Fibroblast of peridontal ligament (primary cell): Measurements from ENCODE around the gene MFSD6.
"Not testable (repeated sequence)": the region's sequence is repeated elsewhere in the genome, so short reads cannot be mapped to it uniquely, and the experiment has no call there.

ENCODE experiments used
- DNase-seq: peaks from one replicate; pipeline ENCODE4 v3.0.0-alpha.2; 2010; ENCODE audit errors: extremely low read depth

Gene MFSD6

GRCh38 chr2:190465060-190465459 is 56.9 kb downstream of the MFSD6 start:
- DNase-seq: no peak

DNA sequence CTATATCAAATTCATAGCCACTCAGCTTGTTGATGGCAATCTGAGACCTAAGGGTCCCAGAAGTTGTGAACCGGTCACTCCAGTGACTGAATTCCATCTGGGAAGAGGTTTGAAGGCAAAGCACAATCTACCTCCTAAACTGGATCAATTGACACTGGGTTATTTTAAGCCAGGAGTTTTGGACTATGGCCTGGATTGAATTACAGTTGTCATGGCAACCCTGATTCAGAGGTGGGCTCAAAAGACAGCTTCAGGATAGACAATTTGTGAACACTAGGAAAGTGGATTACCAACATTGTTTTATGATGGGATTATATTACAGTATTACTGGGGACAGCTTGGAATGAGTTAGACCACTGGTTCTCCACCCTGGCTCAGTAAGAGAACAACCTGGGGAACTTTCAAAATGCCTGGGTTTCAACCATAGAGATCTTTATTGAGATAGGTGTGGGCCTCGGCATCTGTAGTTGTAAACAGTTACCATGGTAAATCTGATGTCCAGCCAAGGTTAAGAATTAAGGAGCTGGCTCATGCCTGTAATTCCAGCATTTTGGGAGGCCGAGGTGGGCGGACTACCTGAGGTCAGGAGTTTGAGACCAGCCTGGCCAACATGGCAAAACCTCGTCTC is 58.8 kb downstream of the MFSD6 start:
- DNase-seq: peak; percentile 49

DNA sequence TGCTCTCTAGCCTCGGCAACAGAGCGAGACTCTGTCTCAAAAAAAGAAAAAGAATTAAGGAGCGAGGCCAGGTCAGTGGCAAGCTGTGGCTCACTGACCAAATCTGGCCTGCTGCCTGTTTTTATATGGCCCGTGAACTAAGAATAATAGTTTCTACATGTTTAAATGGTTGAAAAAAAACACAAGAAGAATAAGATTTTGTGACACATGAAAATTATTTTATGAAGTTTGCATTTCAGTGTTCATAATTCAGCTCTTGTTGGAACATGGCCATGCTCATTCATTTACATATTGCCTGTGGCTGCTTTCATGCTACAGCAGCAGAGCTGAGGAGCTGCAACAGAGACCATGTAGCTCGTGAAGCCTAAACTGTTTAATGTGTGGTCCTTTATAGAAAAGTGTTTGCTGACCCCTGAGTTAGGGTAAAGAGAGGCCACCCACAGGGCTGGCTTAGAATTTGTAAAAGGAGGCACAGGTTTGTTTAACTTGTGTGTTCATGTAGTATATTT is 59.5 kb downstream of the MFSD6 start:
- DNase-seq: peak; percentile 63

- DNase-seq: not testable (repeated sequence)
These were observed 60.2 kb downstream of the MFSD6 start for GRCh38 chr2:190468354-190468753.

DNA sequence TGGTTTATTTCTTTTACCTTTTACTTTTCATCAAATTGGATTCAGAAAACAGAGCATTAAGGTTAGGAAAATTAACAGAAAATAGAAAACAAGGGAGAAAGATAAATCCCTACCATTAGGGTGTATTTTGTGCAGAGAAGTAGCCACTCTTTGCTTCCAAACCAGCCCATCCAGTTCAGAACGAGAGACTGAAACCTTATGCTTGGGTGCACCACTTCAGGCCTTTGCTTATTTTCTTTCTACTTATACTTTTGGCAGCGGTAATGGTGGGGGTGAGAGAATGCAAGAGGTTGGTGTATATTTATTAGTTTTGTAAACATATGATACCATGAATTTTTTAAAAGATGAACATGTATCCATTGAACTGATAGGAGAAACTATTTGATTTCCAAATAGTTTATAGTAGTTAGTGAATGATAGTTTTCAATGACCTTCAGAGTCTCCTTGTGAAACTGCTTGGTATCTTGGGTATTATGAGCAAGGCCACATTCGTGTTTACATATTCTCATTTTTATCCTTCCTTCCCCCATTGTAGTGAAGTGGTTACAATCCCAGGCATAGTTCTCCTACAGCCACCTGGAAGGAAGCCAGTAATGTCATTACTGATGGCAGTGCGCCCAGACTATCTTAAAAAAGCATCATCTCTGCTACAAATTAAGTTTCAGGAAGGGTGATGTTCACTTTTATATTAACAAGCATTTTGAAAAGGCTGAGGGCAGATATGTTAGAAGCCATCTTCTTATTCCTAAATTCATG is 60.8 kb downstream of the MFSD6 start:
- peak; percentile 100 for DNase-seq

DNA sequence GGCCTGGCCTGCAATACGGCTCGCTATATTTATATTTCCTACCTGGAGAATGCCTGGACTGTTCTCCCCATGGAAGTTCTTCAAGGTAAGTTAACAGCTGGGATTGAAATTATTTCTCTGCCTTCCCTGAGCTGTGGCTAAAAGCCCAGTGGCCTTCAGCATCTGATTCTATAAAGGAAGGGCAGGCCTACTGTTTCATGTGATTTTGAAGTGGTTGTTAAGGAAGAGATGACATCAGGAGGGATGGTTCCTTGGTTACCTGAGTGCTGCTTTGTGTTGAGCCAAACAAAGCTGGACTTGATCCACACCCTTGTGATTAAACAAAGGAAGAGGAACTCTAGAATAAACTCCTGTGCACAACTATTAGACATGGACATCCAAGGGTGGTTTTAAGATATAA is 61.6 kb downstream of the MFSD6 start:
- peak; percentile 60 for DNase-seq

- DNase-seq: no peak
These were observed 62.2 kb downstream of the MFSD6 start for GRCh38 chr2:190470256-190470826.

DNA sequence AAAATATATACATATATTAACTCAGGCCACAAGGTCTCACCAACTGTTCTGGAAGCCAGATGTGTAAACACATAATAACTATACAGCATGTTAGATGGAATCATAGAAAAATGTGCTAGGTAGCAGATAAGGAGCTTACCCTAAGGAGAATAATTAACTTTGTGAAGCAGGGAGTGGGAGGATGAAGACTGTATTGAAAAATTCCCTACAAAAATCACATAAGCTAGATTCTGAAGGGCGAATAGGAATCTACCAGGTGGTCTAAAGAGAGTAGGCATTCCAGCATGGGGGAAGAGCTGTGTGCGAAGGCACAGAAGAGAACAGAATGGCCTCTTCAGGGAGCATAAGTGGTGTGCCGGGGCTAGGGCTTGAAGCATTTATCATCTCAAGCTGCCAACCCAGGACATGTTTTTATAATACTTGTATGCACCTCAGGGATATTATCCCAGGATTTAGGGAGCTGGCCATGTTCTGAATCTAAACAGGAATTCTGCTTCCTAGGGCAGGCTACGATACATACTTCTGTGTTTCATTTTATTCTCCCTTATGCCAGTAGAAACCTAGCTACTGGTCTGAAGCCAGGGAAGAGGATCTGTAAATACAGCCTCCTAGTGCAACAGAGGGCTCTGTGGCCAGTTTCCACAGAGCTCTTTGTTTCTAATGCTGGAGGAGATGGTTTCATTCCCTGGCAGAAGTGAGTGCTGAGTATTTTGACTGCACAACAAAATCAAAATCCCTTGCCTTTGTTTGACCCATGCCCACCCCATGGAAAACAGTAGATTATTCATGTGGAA is 69.7 kb downstream of the MFSD6 start:
- DNase-seq: peak; percentile 70

GRCh38 chr2:190478572-190479195 is 70.5 kb downstream of the MFSD6 start:
- no peak for DNase-seq

DNA sequence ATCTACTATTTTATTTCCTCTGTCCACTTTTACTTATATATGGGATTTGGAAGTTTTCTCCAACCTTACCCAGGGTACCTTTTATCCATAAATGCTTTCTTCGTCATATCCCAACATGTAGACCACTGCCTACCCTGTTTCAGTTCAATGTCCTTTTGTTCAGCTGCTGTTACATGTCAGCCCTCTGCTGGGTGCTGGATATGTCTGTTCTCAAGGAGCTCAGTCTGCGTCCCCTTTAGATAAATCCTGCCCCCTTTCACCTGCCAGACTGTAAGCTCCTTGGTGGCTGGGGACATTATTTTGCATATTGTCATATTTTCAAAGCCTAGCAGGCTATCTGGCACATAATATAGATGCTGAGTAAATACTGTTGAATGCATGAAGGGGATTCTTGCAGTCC is 73.2 kb downstream of the MFSD6 start:
- DNase-seq: no peak

GRCh38 chr2:190482451-190482850 is 74.3 kb downstream of the MFSD6 start:
- DNase-seq: peak; percentile 71

DNA sequence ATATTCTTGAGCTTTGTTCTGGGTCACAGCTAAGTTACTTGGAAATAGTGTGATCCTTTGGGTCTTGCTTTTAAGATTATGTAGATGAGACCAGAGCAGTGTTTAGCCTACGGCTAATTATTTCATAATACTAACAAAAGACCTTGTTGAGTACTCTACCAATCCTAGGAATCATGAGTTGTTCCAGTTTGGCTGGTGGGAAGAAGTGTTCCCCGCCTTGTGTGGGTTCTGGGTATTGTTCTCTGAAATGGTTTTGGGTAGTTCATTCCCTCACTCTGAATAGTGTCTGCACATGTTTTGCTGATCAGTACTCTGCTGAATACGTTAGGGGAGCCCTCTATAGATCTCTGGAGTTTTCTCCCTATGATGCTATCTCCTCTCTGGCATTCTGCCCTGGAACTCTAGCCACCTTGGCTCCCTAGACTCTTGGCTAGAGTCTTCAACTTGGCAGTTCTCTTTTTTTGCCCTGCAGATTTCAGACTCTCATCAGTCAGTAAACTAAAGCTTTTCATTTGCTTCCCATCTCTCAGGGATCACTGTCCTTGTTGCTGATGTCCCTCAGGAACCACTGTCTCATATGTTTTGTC is 78.0 kb downstream of the MFSD6 start:
- DNase-seq: no peak

GRCh38 chr2:190488516-190489233 is 80.5 kb downstream of the MFSD6 start:
- DNase-seq: no peak

GRCh38 chr2:190489475-190489874 is 81.3 kb downstream of the MFSD6 start:
- DNase-seq: no peak

DNA sequence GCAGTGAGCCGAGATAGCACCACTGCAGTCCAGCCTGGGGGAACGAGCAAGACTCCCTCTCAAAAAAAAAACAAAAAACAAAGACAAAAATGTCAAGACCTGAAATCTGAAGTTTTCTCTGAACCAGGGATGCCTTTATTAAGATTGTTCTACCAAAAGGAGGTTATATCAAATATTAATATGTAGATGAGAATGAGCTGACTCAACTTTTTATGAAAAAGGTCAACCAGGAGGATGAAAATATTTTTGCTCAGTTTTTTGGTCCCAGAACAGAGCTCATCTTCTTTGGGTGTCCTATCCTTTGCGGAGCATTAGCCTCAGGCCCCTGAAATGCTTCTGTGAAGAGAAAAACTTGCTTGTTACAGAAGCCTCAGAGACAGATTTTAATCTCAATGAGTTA is 82.3 kb downstream of the MFSD6 start:
- DNase-seq: no peak

DNA sequence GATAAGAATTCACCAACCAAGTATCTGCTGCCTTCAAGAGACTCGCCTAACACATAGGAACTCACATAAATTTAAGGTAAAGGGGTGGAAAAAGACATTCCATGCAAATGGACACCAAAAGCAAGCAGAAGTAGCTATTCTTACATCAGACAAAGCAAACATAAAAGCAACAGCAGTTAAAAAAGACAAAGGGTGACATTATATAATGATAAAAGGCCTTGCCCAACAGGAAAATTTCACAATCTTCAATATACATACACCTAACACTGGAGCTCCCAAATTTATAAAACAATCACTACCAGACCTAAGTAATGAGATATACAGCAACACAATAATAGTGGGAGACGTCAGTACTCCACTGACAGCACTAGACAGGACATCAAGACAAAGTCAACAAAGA is 84.9 kb downstream of the MFSD6 start:
- DNase-seq: no peak

GRCh38 chr2:190494600-190495227 is 86.6 kb downstream of the MFSD6 start:
- not testable (repeated sequence) for DNase-seq

DNA sequence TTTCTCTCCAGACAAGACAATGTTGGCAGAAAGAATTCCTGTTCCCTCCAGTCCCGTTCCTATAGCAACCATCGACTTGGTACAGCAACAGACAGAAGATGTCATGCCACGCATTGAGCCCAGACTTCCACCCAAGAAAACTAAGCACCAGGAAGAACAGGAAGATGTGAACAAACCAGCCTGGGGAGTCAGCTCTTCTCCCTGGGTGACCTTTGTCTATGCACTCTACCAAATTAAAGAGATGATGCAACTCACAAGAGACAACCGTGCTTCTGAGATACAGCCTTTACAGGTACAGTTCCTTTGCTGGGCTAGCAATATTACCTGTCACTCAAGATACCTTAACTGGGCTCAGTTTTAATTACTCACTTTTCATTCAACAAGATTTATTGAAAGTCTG is 89.3 kb downstream of the MFSD6 start:
- no peak for DNase-seq

- no peak for DNase-seq
These were observed 91.1 kb downstream of the MFSD6 start for GRCh38 chr2:190499273-190499672.

DNA sequence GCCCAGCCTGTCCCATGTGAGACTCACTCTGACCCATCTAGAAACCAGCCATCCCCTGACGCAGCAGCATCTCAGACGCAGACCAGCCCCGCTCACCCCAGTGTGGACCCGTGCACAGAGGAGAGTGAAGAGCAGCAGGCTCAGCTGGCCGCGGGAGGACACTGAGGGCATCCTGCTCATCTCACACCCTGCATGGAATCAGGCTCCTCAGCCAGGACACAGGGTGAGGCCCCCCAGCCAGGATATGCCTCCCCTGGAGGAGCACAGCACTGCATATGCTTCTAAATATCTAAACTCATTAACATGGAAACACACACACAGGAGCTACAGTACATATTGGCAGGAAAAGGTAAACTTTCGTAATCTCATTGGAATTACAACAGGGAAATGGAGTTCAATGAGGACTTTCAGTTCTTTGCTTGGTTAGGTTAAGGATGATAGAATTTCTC is 91.9 kb downstream of the MFSD6 start:
- peak; percentile 21 for DNase-seq
